Smooth muscle cell (in vitro differentiated cells): ENCODE results near the gene METTL15. TPM values are rescaled to one million over a fixed set of nuclear protein-coding genes. Genes with fewer than 3 reads are reported as not detected.

Experiments
- DNase-seq: peaks from one replicate; lab custom pipeline; 2025; ENCODE audit not compliant: unreplicated experiment; lab: John Stamatoyannopoulos, UW
- H2AFZ ChIP-seq: fragments of 200-600 bp; sonication (generic); 2 replicates; pipeline ENCODE4 v1.6.0; 2016; ENCODE audit warnings: antibody characterized with exemption, low read depth, mild to moderate bottlenecking
- H3F3A ChIP-seq: fragments of 200-600 bp; sonication (generic); 2 replicates; pipeline ENCODE4 v1.6.0; 2017; ENCODE audit warnings: antibody characterized with exemption, low read depth
- H3K27ac ChIP-seq: fragments of 200-600 bp; sonication (generic); 2 replicates; pipeline ENCODE4 v1.5.1; 2016; ENCODE audit warnings: low read depth, mild to moderate bottlenecking
- H3K27me3 ChIP-seq: fragments of 200-600 bp; sonication (generic); 2 replicates; pipeline ENCODE4 v1.6.1; 2016; ENCODE audit warnings: low read depth, mild to moderate bottlenecking
- H3K36me3 ChIP-seq: fragments of 200-600 bp; sonication (generic); 2 replicates; pipeline ENCODE4 v1.5.1; 2016; ENCODE audit warnings: low read depth
- H3K4me1 ChIP-seq: fragments of 200-600 bp; sonication (generic); 2 replicates; pipeline ENCODE4 v1.5.1; 2016; ENCODE audit warnings: low read depth
- H3K4me2 ChIP-seq: fragments of 200-600 bp; sonication (generic); 2 replicates; pipeline ENCODE4 v1.6.0; 2016; ENCODE audit warnings: mild to moderate bottlenecking
- H3K4me3 ChIP-seq: fragments of 200-600 bp; sonication (generic); 2 replicates; pipeline ENCODE4 v1.5.1; 2016; ENCODE audit warnings: mild to moderate bottlenecking
- H3K79me2 ChIP-seq: fragments of 200-600 bp; sonication (generic); 2 replicates; pipeline ENCODE4 v1.6.0; 2016; ENCODE audit warnings: low read depth, mild to moderate bottlenecking
- H3K9ac ChIP-seq: fragments of 200-600 bp; sonication (generic); 2 replicates; pipeline ENCODE4 v1.6.0; 2016; ENCODE audit warnings: low read depth
- H3K9me3 ChIP-seq: fragments of 200-600 bp; sonication (generic); replicated peaks from 2 replicates; pipeline ENCODE4 v1.5.1; 2016; ENCODE audit warnings: low read depth
- H4K20me1 ChIP-seq: fragments of 200-600 bp; sonication (generic); 2 replicates; pipeline ENCODE4 v1.6.0; 2016; ENCODE audit warnings: low read depth
- CTCF ChIP-seq: fragments of 200-600 bp; sonication (generic); IDR thresholded peaks from 2 replicates; pipeline ENCODE4 v1.5.1; 2017; ENCODE audit warnings: borderline replicate concordance, mild to moderate bottlenecking, antibody characterized with exemption; ENCODE audit not compliant: insufficient read depth, poor library complexity, severe bottlenecking
- WGBS: methylation state at CpG from one replicate; pipeline ENCODE4 v1.1.7; 2016; ENCODE audit warnings: low lambda C conversion rate; 5-methylcytosine and 5-hydroxymethylcytosine counted together
- polyA plus RNA-seq: library from polyadenylated mRNA; unstranded; fragments of >200 nt; fragmentation: Nextera tagmentation; extraction: Ambion mirVana; gene quantifications from 2 replicates; pipeline ENCODE4 v1.2.1, GENCODE V29; 2016
- total RNA-seq: library from RNA; depleted of rRNA; stranded (reverse); fragments of >200 nt; gene quantifications from 2 replicates; pipeline ENCODE4 v1.2.3, GENCODE V29; 2014

METTL15 gene
- total and polyA plus RNA-seq, 2 experiments from 2014 or later, result 8.1 to 26.1 TPM

- peaks cover 6% of the 10 kb centered on the region for H3K4me1 ChIP-seq
- H3K4me2 ChIP-seq, result no peak overlapping the region
- no peak overlapping the region for H2AFZ ChIP-seq
Observed at GRCh38 chr11:28346721-28347120, 238.5 kb downstream of the METTL15 start.

DNA sequence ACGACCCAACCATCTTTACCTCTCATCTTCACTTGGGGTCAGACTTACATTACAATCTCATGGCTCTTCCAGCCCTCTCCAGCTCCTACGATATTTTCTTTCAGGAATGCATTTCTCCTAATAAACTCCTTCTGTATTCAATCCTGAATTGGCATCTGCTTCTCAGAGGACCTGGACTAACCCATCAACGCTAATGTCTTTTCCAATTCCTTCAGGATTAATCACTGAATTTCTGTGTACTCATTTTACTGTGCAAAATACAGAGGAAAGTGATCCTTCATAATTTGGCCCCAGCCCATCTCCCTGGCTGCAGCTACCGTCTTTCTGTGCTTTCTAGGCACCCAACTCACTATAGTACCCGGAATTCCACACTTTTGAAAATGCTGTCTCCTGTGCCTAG is 239.2 kb downstream of the METTL15 start:
- Histone ChIP-seq H3K4me2 (no peak overlapping the region), H3K4me1 (peaks cover 6% of the 10 kb centered on the region), H3K27ac (no peak overlapping the region), H3K9ac (no peak overlapping the region), H4K20me1 (no peaks in the 10 kb centered on the region), H3F3A (no peaks in the 10 kb centered on the region), H3K27me3 (no peaks in the 10 kb centered on the region), H3K4me3 (no peak overlapping the region), H3K79me2 (no peaks in the 10 kb centered on the region), H2AFZ (no peak overlapping the region), H3K9me3 (no peaks in the 10 kb centered on the region), H3K36me3 (no peaks in the 10 kb centered on the region)
- TF ChIP-seq CTCF, result no peak
- WGBS, result 92% methylated on average over 5 of the region's 5 CpGs
- no peak for DNase-seq

More at GRCh38 chr11:28346721-28347120, 238.5 kb downstream of the METTL15 start:
- H4K20me1 ChIP-seq, result no peaks in the 10 kb centered on the region
- no peaks in the 10 kb centered on the region for H3K27me3 ChIP-seq
- H3K9ac ChIP-seq, result no peak overlapping the region
- H3K4me3 ChIP-seq, result no peak overlapping the region
- DNase-seq, result no peak
- no peak overlapping the region for H3K27ac ChIP-seq
- TF ChIP-seq CTCF, result no peak
- H3F3A ChIP-seq, result no peaks in the 10 kb centered on the region
- H3K79me2 ChIP-seq, result no peaks in the 10 kb centered on the region
- H3K36me3 ChIP-seq, result no peaks in the 10 kb centered on the region
- WGBS, result 90% methylated on average over 1 of the region's 1 CpG
- H3K9me3 ChIP-seq, result no peaks in the 10 kb centered on the region

GRCh38 chr11:28350216-28350615 is 242.0 kb downstream of the METTL15 start:
- H2AFZ ChIP-seq, result no peak overlapping the region
- no peak overlapping the region for H3K4me2 ChIP-seq
- DNase-seq, result no peak
- H4K20me1 ChIP-seq, result no peaks in the 10 kb centered on the region
- no peaks in the 10 kb centered on the region for H3F3A ChIP-seq
- H3K9ac ChIP-seq, result no peak overlapping the region
- no peaks in the 10 kb centered on the region for H3K9me3 ChIP-seq
- no peaks in the 10 kb centered on the region for H3K79me2 ChIP-seq
- TF ChIP-seq CTCF, result no peak
- no peaks in the 10 kb centered on the region for H3K36me3 ChIP-seq
- no peaks in the 10 kb centered on the region for H3K27me3 ChIP-seq
- no peaks in the 10 kb centered on the region for H3K4me1 ChIP-seq
- no peak overlapping the region for H3K4me3 ChIP-seq
- no peak overlapping the region for H3K27ac ChIP-seq

DNA sequence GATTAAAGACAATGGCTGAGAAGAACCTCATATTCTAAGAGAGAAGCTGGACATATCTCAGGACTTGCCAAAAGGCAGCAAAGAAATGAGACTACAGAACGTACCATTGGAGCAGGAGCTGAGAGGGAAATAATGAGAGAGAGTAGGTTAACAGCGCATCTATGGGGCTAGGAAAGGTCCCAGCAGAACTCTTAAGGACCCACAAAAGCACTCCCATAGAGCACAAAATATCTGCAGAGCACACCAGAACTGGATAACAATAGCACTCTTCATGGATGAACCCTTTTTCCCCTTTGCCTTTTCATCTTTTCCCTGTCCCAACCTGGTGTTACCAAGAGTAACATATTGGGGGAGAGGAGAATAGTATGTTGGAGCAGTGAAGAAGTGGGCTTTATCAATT is 245.8 kb downstream of the METTL15 start:
- Histone ChIP-seq H3K4me1 (no peaks in the 10 kb centered on the region), H3K27me3 (no peaks in the 10 kb centered on the region), H3K79me2 (no peaks in the 10 kb centered on the region), H3K27ac (no peak overlapping the region), H3F3A (no peaks in the 10 kb centered on the region), H4K20me1 (no peaks in the 10 kb centered on the region), H3K4me2 (no peak overlapping the region), H3K9ac (no peak overlapping the region), H3K36me3 (no peaks in the 10 kb centered on the region), H3K4me3 (no peak overlapping the region), H2AFZ (no peak overlapping the region), H3K9me3 (no peaks in the 10 kb centered on the region)
- no peak for DNase-seq
- WGBS, result 94% methylated on average over 2 of the region's 2 CpGs
- TF ChIP-seq CTCF, result no peak
